Activated CD8-positive, alpha-beta memory T cell treated with anti-CD3 and anti-CD28 coated beads, Interleukin-2, amount 10 ng/mL, durations not matched to agents 7 days and 5 days (primary cell): ENCODE results near the gene NKD2. TPM values are rescaled to one million over a fixed set of nuclear protein-coding genes. Genes with fewer than 3 reads are reported as not detected.
"Not testable (repeated sequence)": the region's sequence is repeated elsewhere in the genome, so short reads cannot be mapped to it uniquely, and the experiment has no call there.

Source experiments
- ATAC-seq: fragments of 150-1000 bp; cut with Tn5 transposase; one replicate; pipeline ENCODE4 v1.10.0; 2021; ENCODE audit warnings: moderate library complexity
- CTCF ChIA-PET: fragments of 350-600 bp; sonication (Branson Sonifier 250); formaldehyde crosslinking; loops from one replicate; lab custom pipeline; 2021; ENCODE audit warnings: antibody characterized with exemption; lab: Charles Lee
- DNase-seq: peaks from one replicate; pipeline ENCODE4 v3.0.0-alpha.2; 2020
- H3K27ac Mint-ChIP-seq: one replicate; pipeline ENCODE4 v1.8.0; 2021; ENCODE audit warnings: mild to moderate bottlenecking, mixed read lengths
- H3K27me3 Mint-ChIP-seq: one replicate; pipeline ENCODE4 v1.8.0; 2021; ENCODE audit warnings: mixed read lengths
- H3K36me3 Mint-ChIP-seq: one replicate; pipeline ENCODE4 v1.8.0; 2021; ENCODE audit warnings: mild to moderate bottlenecking, mixed read lengths
- H3K4me1 Mint-ChIP-seq: one replicate; pipeline ENCODE4 v1.8.0; 2021; ENCODE audit warnings: mixed read lengths
- H3K4me3 Mint-ChIP-seq: one replicate; pipeline ENCODE4 v1.8.0; 2021; ENCODE audit warnings: mild to moderate bottlenecking, moderate library complexity, mixed read lengths
- H3K9me3 Mint-ChIP-seq: one replicate; pipeline ENCODE4 v1.8.0; 2022; ENCODE audit warnings: low read depth, mixed read lengths
- total RNA-seq, 2 experiments: library from RNA; stranded (reverse); gene quantifications; one replicate each; pipeline ENCODE4 v1.2.3, GENCODE V29; 2021

Gene NKD2
- total RNA-seq, 2 experiments from 2014 or later, result 4.2 to 6.5 TPM

DNA sequence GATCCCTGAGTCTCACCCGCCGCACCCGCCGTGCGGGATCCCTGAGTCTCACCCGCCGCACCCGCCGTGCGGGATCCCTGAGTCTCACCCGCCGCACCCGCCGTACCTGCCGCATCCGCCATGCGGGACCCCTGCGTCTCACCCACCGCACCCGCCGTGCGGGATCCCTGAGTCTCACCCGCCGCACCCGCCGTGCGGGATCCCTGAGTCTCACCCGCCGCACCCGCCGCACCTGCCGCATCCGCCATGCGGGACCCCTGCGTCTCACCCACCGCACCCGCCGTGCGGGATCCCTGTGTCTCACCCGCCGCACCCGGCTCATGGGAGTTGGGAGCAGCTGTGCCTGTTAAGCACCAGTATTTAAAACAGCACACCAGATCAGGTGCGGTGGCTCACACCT, 52.7 kb downstream of the NKD2 start:
- H3K36me3 Mint-ChIP-seq, DNase-seq, ATAC-seq, H3K27me3 Mint-ChIP-seq, H3K4me1 Mint-ChIP-seq, H3K9me3 Mint-ChIP-seq, CTCF ChIA-PET, H3K4me3 Mint-ChIP-seq, H3K27ac Mint-ChIP-seq: not testable (repeated sequence)

DNA sequence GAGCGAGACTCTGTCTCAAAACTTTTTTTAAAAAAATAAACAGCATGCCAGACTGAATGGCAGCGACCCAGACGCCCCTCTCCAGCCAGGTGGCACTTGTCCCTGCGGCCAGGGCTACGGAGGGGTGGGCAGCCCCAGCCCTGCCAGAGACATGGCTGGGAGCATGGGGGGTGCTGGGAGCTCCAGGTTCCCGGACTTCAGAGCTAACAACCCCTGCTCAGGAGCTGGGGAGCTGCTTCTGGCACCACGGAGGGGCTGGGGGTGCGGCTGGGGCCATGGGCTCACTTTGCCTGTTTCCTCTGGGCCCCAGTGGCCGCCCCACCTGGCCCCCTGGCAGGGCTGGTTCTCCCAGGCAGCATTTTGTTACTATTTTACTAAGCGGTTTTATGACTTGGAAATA, 53.3 kb downstream of the NKD2 start:
- Mint-ChIP-seq H3K4me3 (no peak overlapping the region), H3K36me3 (no peaks in the 10 kb centered on the region), H3K9me3 (no peaks in the 10 kb centered on the region), H3K27ac (no peak overlapping the region), H3K4me1 (no peaks in the 10 kb centered on the region), H3K27me3 (no peaks in the 10 kb centered on the region)
- ATAC-seq (no peak), DNase-seq (no peak)
- CTCF ChIA-PET, result no interaction called here

DNA sequence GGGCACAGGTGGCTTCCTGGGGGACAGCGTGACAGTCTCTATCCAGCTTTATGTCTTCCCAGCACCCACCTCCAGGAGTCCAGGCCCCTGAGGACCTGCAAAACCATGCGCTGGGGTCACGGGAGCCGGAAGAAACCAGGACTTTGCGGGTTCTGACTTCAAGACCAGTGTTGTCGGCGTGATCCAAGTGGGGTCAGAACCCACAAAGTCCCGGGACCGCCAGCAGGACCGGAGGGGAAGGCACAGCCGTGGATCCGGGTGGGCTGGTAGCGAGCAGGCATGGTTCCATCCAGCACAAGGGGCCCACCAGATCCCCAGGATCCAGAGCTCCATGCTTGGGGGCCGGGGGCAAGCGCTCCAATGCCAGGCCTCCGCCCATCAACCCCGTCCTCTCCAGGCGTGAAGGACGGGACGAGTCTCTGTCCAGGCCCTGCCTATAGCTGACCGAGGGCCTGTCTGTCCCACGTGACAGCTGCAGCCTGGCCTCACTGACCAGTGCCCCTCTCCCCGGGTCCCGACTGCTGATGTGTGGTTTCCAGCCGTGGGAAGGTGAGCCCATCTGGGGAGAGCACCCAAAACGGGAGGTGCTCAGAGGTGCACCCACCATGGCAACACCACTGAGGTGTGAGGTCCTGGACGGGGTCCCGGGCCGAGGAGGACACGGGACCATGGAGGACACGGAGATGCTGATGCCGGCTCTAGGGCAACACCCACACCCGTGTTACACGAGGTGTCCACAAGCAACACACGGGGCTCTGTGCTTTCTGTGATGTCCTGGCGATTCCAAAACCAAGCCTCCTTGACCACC, 54.4 kb downstream of the NKD2 start:
- DNase-seq, result no peak
- H3K27ac Mint-ChIP-seq, result no peak overlapping the region
- no peaks in the 10 kb centered on the region for H3K9me3 Mint-ChIP-seq
- no peaks in the 10 kb centered on the region for H3K36me3 Mint-ChIP-seq
- CTCF ChIA-PET, result no interaction called here
- no peaks in the 10 kb centered on the region for H3K4me1 Mint-ChIP-seq
- H3K4me3 Mint-ChIP-seq, result no peak overlapping the region
- H3K27me3 Mint-ChIP-seq, result no peaks in the 10 kb centered on the region
- ATAC-seq, result no peak

DNA sequence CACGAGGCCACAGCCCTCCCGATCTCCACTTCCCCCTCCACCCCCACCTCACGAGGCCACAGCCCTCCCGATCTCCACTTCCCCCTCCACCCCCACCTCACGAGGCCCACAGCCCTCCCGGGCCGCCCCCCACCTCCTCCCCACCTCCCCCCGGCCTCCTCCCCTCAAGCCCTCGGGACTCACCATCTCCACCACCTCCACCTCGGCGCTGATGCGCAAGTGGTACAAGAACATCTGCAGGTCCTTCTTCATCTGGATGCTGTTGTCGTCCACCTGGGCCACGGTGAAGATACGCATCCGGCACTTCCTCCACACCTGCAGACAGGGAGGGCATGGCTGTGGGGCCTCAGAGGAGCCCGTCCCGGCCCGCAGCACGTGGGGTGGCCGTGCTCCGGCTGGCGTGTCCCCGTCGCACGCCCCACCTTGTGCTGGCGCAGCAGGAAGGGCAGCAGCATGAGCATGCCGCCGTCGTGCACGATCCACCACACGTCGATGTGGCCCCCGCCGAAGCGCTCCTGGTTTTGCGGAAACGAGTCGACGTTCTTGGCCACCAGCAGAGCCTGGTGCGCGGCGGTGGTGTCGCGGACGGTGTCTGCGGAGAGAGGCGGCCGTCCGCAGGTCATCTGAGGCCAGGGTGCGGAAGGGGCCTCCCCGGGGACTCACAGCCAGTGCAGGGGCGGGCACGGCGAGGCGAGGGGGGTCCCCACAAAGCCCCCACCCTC, 55.2 kb downstream of the NKD2 start:
- Mint-ChIP-seq H3K4me3 (no peak overlapping the region), H3K4me1 (no peaks in the 10 kb centered on the region), H3K27me3 (no peaks in the 10 kb centered on the region), H3K9me3 (no peaks in the 10 kb centered on the region), H3K27ac (no peak overlapping the region), H3K36me3 (no peaks in the 10 kb centered on the region)
- CTCF ChIA-PET, result no interaction called here
- ATAC-seq (no peak), DNase-seq (no peak)

DNA sequence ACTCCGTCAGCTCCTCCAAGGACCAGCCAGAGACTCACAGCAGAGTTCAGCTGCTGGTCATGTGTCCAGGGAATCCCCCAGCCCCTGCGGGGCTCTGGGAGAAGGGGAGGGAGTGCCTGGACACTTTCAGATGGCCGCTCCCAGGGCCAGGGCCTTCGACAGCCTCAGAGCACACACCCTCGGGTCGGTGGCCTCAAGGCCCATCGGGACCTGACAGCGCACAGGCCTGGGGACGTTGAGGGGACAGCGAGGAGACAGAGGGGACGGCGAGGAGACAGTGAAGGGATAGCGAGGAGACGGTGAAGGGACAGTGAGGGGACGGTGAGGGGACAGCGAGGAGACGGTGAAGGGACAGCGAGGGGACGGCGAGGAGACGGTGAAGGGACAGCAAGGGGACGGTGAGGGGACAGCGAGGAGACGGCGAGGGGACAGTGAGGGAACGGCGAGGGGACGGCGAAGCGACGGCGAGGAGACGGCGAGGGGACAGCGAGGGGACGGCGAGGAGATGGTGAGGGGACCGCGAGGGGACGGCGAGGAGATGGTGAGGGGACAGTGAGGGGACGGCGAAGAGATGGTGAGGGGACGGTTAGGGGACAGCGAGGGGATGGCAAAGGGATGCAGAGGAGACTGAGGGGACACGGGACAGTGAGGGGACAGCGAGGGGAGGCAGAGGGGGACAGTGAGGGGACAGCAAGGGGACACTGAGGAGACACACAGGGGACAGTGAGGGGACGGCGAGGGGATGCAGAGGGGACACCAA, 56.0 kb downstream of the NKD2 start:
- ATAC-seq, result no peak
- no peak for DNase-seq
- Mint-ChIP-seq H3K36me3 (no peaks in the 10 kb centered on the region), H3K27me3 (no peaks in the 10 kb centered on the region), H3K27ac (no peak overlapping the region), H3K9me3 (no peaks in the 10 kb centered on the region), H3K4me1 (no peaks in the 10 kb centered on the region), H3K4me3 (no peak overlapping the region)
- CTCF ChIA-PET, result no interaction called here

DNA sequence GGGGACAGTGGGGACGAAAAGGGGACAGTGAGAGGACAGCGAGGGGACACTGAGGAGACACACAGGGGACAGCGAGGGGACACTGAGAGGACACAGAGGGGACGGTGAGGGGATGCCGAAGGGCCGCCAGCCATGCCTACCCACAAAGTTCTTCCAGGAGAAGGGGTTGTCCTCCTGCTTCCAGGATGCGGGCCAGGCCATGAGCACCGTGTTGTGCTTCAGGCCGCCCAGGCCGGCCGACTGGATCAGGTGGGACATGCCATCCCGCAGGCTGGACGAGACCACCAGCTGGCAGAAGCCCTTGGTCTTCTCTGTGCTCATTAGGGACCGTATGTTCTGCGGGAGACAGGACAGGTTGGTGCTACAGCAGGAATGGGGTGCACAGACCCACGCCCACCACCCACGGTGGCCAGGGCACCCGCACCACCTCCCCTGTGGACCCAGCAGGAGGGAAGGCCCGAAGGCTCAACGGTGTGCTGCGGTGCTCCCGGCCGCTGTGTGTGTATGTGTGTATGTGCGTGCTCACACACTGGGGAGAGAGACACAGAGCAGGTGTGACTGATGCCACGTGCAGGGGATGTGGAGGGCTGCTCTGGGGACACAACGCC, 56.6 kb downstream of the NKD2 start:
- Mint-ChIP-seq H3K4me3 (no peak overlapping the region), H3K4me1 (no peaks in the 10 kb centered on the region), H3K9me3 (no peaks in the 10 kb centered on the region), H3K36me3 (no peaks in the 10 kb centered on the region), H3K27ac (no peak overlapping the region), H3K27me3 (no peaks in the 10 kb centered on the region)
- CTCF ChIA-PET, result no interaction called here
- DNase-seq (no peak), ATAC-seq (no peak)

DNA sequence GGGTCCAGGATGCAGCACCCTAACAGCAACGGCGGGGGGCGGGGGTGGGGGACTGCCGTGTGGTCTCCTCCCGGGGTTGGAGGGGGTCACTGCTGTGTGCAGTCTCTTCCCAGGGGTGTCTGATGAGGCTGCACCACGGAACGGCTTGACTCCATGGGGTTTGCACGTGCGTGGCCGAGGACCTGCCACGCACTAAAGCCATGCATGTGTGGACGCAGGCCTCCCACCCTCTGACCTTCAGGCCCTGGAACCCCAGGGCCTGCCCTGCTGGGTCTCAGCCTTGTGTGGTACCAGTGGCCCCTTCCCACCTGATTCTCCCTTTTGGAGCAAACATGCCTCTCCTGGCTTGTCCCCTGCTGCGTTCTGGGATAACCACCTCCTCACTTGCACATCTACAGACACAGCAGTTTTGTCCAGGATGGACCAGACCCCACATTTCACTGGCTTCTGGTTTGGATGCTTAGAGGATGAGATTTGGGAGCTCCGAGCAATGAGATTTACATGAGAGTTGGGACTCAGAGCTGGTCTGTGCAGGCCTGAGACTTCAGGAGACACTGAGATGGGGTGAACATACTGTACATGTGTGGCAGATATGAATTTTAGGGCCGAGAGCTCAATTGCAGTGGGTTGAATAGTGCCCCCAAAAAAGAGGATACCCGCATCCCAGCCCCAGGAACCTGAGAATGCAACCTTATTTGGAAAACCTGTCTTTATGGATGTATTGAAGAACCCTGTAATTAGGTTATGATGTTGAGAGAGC, 57.5 kb downstream of the NKD2 start:
- H3K4me3 Mint-ChIP-seq, result no peak overlapping the region
- H3K4me1 Mint-ChIP-seq, result no peaks in the 10 kb centered on the region
- no peaks in the 10 kb centered on the region for H3K9me3 Mint-ChIP-seq
- DNase-seq, result no peak
- CTCF ChIA-PET, result interaction anchor here (1.3 kb wide), 1 partner anchor 55 kb away, joined by 3 read pairs; no protein-coding TSS in a partner anchor
- H3K27ac Mint-ChIP-seq, result no peak overlapping the region
- H3K36me3 Mint-ChIP-seq, result no peaks in the 10 kb centered on the region
- no peak for ATAC-seq
- no peaks in the 10 kb centered on the region for H3K27me3 Mint-ChIP-seq

DNA sequence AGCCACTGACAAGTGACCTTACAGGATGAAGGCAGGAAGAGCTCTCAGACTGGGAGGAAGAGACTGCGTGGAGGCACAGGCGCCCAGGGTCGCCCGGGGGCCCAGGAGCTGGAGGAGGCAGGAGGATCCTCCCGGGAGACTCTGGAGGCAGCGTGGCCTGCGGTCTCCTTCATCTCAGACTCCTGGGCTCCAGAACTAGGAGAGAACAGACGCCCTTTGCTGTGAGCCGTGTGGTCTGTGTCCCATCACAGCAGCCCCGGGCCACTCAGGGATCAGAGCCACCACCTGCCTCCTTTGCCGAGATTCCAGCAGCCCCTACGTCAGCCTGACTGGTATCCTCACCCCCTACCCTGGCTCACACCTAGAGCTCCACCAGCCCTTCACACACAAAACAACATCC, 58.1 kb downstream of the NKD2 start:
- Mint-ChIP-seq H3K4me1 (no peaks in the 10 kb centered on the region), H3K27me3 (no peaks in the 10 kb centered on the region), H3K9me3 (no peaks in the 10 kb centered on the region), H3K4me3 (no peak overlapping the region), H3K27ac (no peak overlapping the region), H3K36me3 (no peaks in the 10 kb centered on the region)
- ATAC-seq, result no peak
- CTCF ChIA-PET, result interaction anchor here (1.3 kb wide), 1 partner anchor 56 kb away, joined by 3 read pairs; no protein-coding TSS in a partner anchor
- no peak for DNase-seq

DNA sequence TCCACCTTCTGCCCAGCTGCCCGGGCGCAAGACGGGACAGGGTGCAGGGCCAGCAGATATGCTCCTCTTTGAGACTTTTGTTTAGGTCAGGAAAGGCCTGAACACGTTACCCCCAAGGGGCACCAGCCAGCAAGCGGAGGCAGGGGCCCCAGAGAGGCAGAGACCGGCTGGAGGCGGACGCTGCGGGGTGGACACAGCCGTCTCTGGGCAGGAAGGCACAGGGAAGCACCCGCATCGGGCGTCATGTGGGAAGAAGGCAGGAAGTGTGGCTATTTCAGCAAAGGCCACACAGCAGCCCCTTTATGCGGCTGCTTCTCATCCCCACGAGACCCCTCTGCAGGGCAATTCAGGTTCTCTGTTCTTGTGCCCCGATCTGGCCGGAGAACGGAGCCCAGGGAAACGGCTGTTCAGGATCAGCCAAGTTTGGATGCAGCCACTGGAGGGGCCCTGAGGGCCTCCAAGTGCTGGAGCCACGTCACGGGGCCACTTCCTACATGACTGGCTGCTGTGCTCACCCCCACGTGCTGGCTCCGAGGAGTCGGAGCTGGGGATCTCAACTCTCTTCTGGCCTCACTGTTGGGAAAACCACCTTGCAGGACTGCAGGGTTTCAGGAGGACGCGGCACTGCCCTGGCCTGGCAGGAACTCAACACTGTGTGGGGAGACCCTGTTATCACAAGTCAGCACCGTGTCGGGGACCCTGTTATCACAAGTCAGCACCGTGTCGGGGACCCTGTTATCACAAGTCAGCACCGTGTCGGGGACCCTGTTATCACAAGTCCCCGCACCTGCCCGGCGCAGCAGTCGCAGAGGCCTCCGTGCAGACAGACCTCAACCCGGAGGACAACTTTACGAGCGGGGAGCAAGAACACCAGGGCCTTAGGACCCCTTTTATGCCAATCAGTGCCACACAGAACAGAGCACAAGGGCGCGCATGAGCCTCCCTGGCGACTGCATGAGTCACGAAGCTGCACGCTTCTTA, 58.8 kb downstream of the NKD2 start:
- no peaks in the 10 kb centered on the region for H3K36me3 Mint-ChIP-seq
- no peaks in the 10 kb centered on the region for H3K27me3 Mint-ChIP-seq
- no peak overlapping the region for H3K27ac Mint-ChIP-seq
- no peaks in the 10 kb centered on the region for H3K4me1 Mint-ChIP-seq
- H3K4me3 Mint-ChIP-seq, result no peak overlapping the region
- no peak for DNase-seq
- ATAC-seq, result no peak
- H3K9me3 Mint-ChIP-seq, result no peaks in the 10 kb centered on the region
- CTCF ChIA-PET, result interaction anchor here (1.3 kb wide), 1 partner anchor 56 kb away, joined by 3 read pairs; no protein-coding TSS in a partner anchor

DNA sequence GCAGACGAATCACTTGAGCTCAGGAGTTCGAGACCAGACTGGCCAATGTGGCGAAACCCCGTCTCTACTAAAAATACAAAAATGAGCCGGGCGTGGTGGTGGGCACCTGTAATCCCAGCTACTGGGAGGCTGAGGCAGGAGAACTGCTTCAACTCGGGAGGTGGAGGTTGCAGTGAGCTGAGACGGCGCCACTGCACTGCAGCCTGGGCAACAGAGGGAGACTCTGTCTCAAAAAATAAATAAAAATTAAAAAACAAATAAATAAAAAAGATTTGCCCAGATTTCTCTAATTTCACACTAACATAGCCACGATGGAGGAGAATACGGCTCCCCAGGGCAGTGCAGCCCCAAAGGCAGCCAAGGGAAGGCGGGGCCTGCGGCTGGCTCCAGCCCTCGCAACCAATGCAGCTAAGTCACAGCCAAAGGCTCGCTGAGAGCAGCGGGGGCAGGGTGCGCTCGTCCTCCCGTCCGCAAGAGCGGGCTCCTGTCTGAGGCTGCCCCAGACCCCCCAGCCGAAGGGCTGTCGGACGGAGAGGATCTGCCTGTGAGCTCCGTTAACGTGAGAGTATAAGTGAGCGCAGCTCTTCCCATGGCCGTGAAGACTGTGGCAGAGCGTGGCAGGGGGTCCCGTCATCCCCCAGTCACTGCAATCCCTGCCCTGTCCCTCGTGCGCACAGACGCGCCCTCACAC, 59.7 kb downstream of the NKD2 start:
- CTCF ChIA-PET, result no interaction called here
- no peaks in the 10 kb centered on the region for H3K27me3 Mint-ChIP-seq
- H3K4me1 Mint-ChIP-seq, result no peaks in the 10 kb centered on the region
- H3K27ac Mint-ChIP-seq, result no peak overlapping the region
- ATAC-seq (no peak), DNase-seq (no peak)
- H3K4me3 Mint-ChIP-seq, result no peak overlapping the region
- H3K36me3 Mint-ChIP-seq, result no peaks in the 10 kb centered on the region
- H3K9me3 Mint-ChIP-seq, result no peaks in the 10 kb centered on the region

DNA sequence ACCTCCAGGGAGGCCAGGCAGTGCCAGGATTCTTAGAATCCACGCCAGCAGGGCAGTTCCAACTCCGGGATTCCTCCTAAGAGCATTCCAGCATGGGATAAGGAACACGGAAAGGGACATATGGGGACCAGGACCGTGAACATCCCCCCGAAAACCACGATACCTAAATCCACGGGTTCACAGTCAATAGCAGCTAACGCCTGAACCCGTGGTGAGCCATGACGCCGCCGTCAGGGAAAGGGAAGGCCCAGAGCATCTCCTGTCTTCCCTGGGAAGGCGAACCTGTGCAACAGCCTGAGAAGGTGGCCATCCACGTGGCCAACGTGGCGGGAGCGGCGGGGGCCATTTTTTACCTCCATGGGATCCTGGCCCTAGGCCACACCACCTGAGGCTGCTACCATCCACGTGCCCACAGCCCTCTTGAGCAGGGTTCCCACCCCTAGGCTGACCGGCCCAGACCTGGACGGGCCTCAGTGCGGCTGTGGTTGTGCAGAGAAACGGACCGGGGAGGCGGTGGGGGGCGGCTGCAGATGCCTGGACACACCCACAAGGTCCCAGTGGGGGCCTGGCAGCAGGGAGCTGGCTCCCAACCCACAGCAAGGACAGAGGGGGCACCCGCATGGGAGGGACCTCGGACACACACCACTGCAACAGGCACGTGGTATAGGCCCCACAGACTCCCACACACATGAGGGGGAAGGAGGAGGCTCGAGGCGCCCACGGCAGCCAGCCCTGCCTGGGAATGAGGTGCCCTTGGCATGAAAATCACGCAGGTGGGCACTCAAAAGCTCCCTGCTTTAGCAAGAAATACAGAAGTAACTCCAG, 60.5 kb downstream of the NKD2 start:
- Mint-ChIP-seq H3K4me1 (no peaks in the 10 kb centered on the region), H3K36me3 (no peaks in the 10 kb centered on the region), H3K4me3 (no peak overlapping the region), H3K9me3 (no peaks in the 10 kb centered on the region), H3K27ac (no peak overlapping the region), H3K27me3 (no peaks in the 10 kb centered on the region)
- CTCF ChIA-PET, result no interaction called here
- ATAC-seq (no peak), DNase-seq (no peak)
